K562 (cell line): Measurements from ENCODE around the gene KL.

ENCODE experiments used
- CTCF ChIP-seq, 3 experiments: IDR thresholded peaks in 2 of 3; conservative IDR thresholded peaks in 1 of 3; 2 replicates each; pipeline ENCODE4 v1.5.1; 2011 to 2012; ENCODE audit warnings: low read length in 3 of 3, mild to moderate bottlenecking in 3 of 3, control low read depth in 2 of 3, improper control_type of control experiment in 1 of 3, inconsistent platforms in 1 of 3, low read depth in 1 of 3, mixed read lengths in 1 of 3, moderate library complexity in 1 of 3; ENCODE audit not compliant: insufficient read depth in 2 of 3
- DDX20 ChIP-seq: fragments of 450-650 bp; IDR thresholded peaks from 2 replicates; pipeline ENCODE4 v1.6.1; 2016; ENCODE audit warnings: missing genetic modification characterization, low read depth, mild to moderate bottlenecking, missing compliant biosample characterization, moderate library complexity
- DIDO1 ChIP-seq: fragments of 450-650 bp; IDR thresholded peaks from 2 replicates; pipeline ENCODE4 v1.6.1; 2016; ENCODE audit warnings: low read depth, missing biosample characterization, missing genetic modification characterization
- HNRNPL ChIP-seq: fragments of 200-400 bp; formaldehyde crosslinking; IDR thresholded peaks from 2 replicates; pipeline ENCODE4 v1.6.1; 2017; ENCODE audit warnings: low read depth, mild to moderate bottlenecking, low read length
- MEIS2 ChIP-seq: fragments of 450-650 bp; IDR thresholded peaks from 2 replicates; pipeline ENCODE4 v1.6.1; 2014; ENCODE audit warnings: mild to moderate bottlenecking; ENCODE audit not compliant: partially characterized antibody
- PHTF2 ChIP-seq: fragments of 250-450 bp; sonication (Bioruptor Pico); IDR thresholded peaks from 2 replicates; pipeline ENCODE4 v1.5.0; 2021; ENCODE audit warnings: mild to moderate bottlenecking
- YY1 ChIP-seq, 3 experiments: IDR thresholded peaks; 2 replicates each; pipeline ENCODE4 v1.6.1; 2011; ENCODE audit warnings: low read length in 2 of 3, mild to moderate bottlenecking in 2 of 3, moderate library complexity in 2 of 3, borderline replicate concordance in 1 of 3, control low read depth in 1 of 3, low read depth in 1 of 3; ENCODE audit not compliant: insufficient read depth in 3 of 3, insufficient replicate concordance in 2 of 3, control insufficient read depth in 1 of 3, insufficient read length in 1 of 3; ENCODE audit errors: extremely low read depth in 1 of 3
- ZBTB33 ChIP-seq: sonication (generic); formaldehyde crosslinking; IDR thresholded peaks from 2 replicates; pipeline ENCODE4 v1.8.1; 2023; ENCODE audit warnings: mild to moderate bottlenecking, missing genetic modification reagents
- ZBTB5 ChIP-seq: fragments of 450-650 bp; IDR thresholded peaks from 2 replicates; pipeline ENCODE4 v1.6.1; 2017; ENCODE audit warnings: antibody characterized with exemption
- ZHX1 ChIP-seq: fragments of 150-350 bp; conservative IDR thresholded peaks from 2 replicates; pipeline ENCODE4 v1.6.1; 2014; ENCODE audit warnings: low read length
- ZNF561 ChIP-seq: fragments of 450-650 bp; formaldehyde crosslinking; conservative IDR thresholded peaks from 2 replicates; pipeline ENCODE4 v1.4.0; 2020; ENCODE audit warnings: mild to moderate bottlenecking, moderate library complexity

GRCh38 chr13:33099860-33100259 lies 83.6 kb downstream of the KL start:
- TF ChIP-seq CTCF (IDR thresholded peaks at IDR 0.05 in 2 of 3, conservative IDR thresholded peaks at IDR 0.05 in 1 of 3; ENCODE audit: insufficient read depth in 2 of 3, low read depth in 1 of 3, low read length in 3 of 3) (no peak), DIDO1 (tag) (no peak), DDX20 (tag) (no peak), HNRNPL (no peak), ZBTB33 (CRISPR knock-in tag) (no peak), MEIS2 (no peak), ZBTB5 (no peak), YY1 (IDR thresholded peaks at IDR 0.05; ENCODE audit: borderline replicate concordance in 1 of 3, control insufficient read depth in 1 of 3, extremely low read depth in 1 of 3, insufficient read depth in 3 of 3, insufficient read length in 1 of 3, insufficient replicate concordance in 2 of 3, low read depth in 1 of 3, low read length in 2 of 3) (no peak), ZNF561 (CRISPR knock-in tag) (no peak), ZHX1 (no peak), PHTF2 (CRISPR knock-in tag) (no peak)
